ENCODE measurements around the gene SLC26A4.
"Not testable (repeated sequence)": the region's sequence is repeated elsewhere in the genome, so short reads cannot be mapped to it uniquely, and the experiment has no call there.

Gene SLC26A4

GRCh38 chr7:107660381-107661080 lies at the start of gene SLC26A4:
Gene SLC26A4 (plus strand): TSS chr7:107660828. CDS start chr7:107661642, 814 bp downstream.
- no peak for DNase-seq

GRCh38 chr7:107613439-107613838 lies 47.2 kb upstream of the SLC26A4 start:
- no peak for DNase-seq

GRCh38 chr7:107613948-107614347 lies 46.7 kb upstream of the SLC26A4 start:
- no peak for DNase-seq

GRCh38 chr7:107614425-107614824 lies 46.2 kb upstream of the SLC26A4 start:
- no peak for DNase-seq

- no peak for DNase-seq
Measured at GRCh38 chr7:107615910-107616680, 44.5 kb upstream of the SLC26A4 start.

GRCh38 chr7:107622429-107622828 lies 38.2 kb upstream of the SLC26A4 start:
- DNase-seq = peak; percentile 24 to 51

- DNase-seq = no peak
Measured at GRCh38 chr7:107622894-107623293, 37.7 kb upstream of the SLC26A4 start.

GRCh38 chr7:107627002-107627401 lies 33.6 kb upstream of the SLC26A4 start:
- DNase-seq = no peak

- DNase-seq = peak; percentile 79 to 80
Measured at GRCh38 chr7:107628461-107629064, 32.1 kb upstream of the SLC26A4 start.

- DNase-seq = no peak
Measured at GRCh38 chr7:107630342-107630741, 30.3 kb upstream of the SLC26A4 start.

- DNase-seq = no peak
Measured at GRCh38 chr7:107631588-107632491, 28.8 kb upstream of the SLC26A4 start.

GRCh38 chr7:107632492-107632865 lies 28.1 kb upstream of the SLC26A4 start:
- DNase-seq = no peak

GRCh38 chr7:107638594-107638993 lies 22.0 kb upstream of the SLC26A4 start:
- DNase-seq = peak; percentile 17 to 59

- DNase-seq = not testable (repeated sequence)
Measured at GRCh38 chr7:107639070-107639469, 21.6 kb upstream of the SLC26A4 start.

GRCh38 chr7:107641676-107642075 lies 19.0 kb upstream of the SLC26A4 start:
- DNase-seq = no peak

GRCh38 chr7:107642501-107642900 lies 18.1 kb upstream of the SLC26A4 start:
- no peak for DNase-seq

- DNase-seq = no peak
Measured at GRCh38 chr7:107643407-107643806, 17.2 kb upstream of the SLC26A4 start.

- no peak for DNase-seq
Measured at GRCh38 chr7:107643938-107644308, 16.7 kb upstream of the SLC26A4 start.

GRCh38 chr7:107644309-107644974 lies 16.2 kb upstream of the SLC26A4 start:
- no peak for DNase-seq

GRCh38 chr7:107652642-107653041 lies 8.0 kb upstream of the SLC26A4 start:
- no peak for DNase-seq

GRCh38 chr7:107658467-107658866 lies 2.2 kb upstream of the SLC26A4 start:
- no peak for DNase-seq

GRCh38 chr7:107659666-107660065 lies 962 bp upstream of the SLC26A4 start:
- DNase-seq = no peak

All from Kasumi-1 (cell line).